CD1c-positive myeloid dendritic cell (primary cell): ENCODE results near the gene RASA4B.

ENCODE experiments used
- DNase-seq: peaks from one replicate; pipeline ENCODE4 v3.0.0-alpha.2; 2016; ENCODE audit errors: extremely low spot score

RASA4B gene

GRCh38 chr7:102454468-102454867 is 63.1 kb downstream of the RASA4B start:
- no peak for DNase-seq

GRCh38 chr7:102453319-102453718 is 64.3 kb downstream of the RASA4B start:
- no peak for DNase-seq

- no peak for DNase-seq
Observed at GRCh38 chr7:102452451-102452850, 65.1 kb downstream of the RASA4B start.

GRCh38 chr7:102451371-102452054 is 66.1 kb downstream of the RASA4B start:
- DNase-seq, result no peak

- peak; percentile 47 for DNase-seq
Observed at GRCh38 chr7:102450242-102450641, 67.3 kb downstream of the RASA4B start.

- DNase-seq, result no peak
Observed at GRCh38 chr7:102449136-102449535, 68.4 kb downstream of the RASA4B start.

GRCh38 chr7:102447311-102447710 is 70.3 kb downstream of the RASA4B start:
- no peak for DNase-seq

GRCh38 chr7:102446387-102447156 is 71.0 kb downstream of the RASA4B start:
- DNase-seq, result no peak

- DNase-seq, result no peak
Observed at GRCh38 chr7:102445674-102446071, 71.9 kb downstream of the RASA4B start.

- DNase-seq, result no peak
Observed at GRCh38 chr7:102444961-102445673, 72.5 kb downstream of the RASA4B start.

- no peak for DNase-seq
Observed at GRCh38 chr7:102439963-102440795, 77.4 kb downstream of the RASA4B start.

GRCh38 chr7:102436118-102436517 is 81.5 kb downstream of the RASA4B start:
- no peak for DNase-seq

GRCh38 chr7:102434039-102434486 is 83.5 kb downstream of the RASA4B start:
- DNase-seq, result no peak

GRCh38 chr7:102433219-102434038 is 84.1 kb downstream of the RASA4B start, which contains the start of gene ORAI2:
Gene ORAI2 (plus strand): TSS chr7:102433575. CDS start chr7:102438957, 5,382 bp downstream.
- peak; percentile 85 for DNase-seq
